GM12878 (cell line): ENCODE results near the gene PRR22. TPM values are rescaled to one million over a fixed set of nuclear protein-coding genes. Genes with fewer than 3 reads are reported as not detected.

ENCODE experiments used
- ATAC-seq: fragments of 200-7000 bp; cut with Tn5 transposase; 3 replicates; pipeline ENCODE4 v1.9.1; 2020; ENCODE audit warnings: mild to moderate bottlenecking, moderate library complexity
- BruUV-seq: library from RNA; stranded (reverse); fragments of 400-500 nt; replicated peaks from 2 replicates; lab custom pipeline; 2021; lab: Mats Ljungman, UMichigan
- CTCF ChIA-PET: fragments of 300-600 bp; sonication (Branson Sonifier 250); formaldehyde crosslinking; extraction: SDS; loops from one replicate; lab custom pipeline; 2021; ENCODE audit warnings: inconsistent platforms; lab: Yijun Ruan, JAX
- POLR2A ChIA-PET: fragments of 350-600 bp; formaldehyde crosslinking; extraction: SDS; loops from one replicate; lab custom pipeline; 2021; ENCODE audit warnings: inconsistent platforms; lab: Charles Lee
- RAD21 ChIA-PET: fragments of 300-600 bp; sonication (Branson Sonifier 250); formaldehyde crosslinking; loops from one replicate; lab custom pipeline; 2023; ENCODE audit warnings: antibody characterized with exemption; ENCODE audit not compliant: unreplicated experiment; lab: Charles Lee
- SMC1A ChIA-PET: fragments of 300-600 bp; sonication (Branson Sonifier 250); formaldehyde crosslinking; loops from one replicate; lab custom pipeline; 2023; ENCODE audit not compliant: unreplicated experiment, uncharacterized antibody; lab: Charles Lee
- DNase-seq: peaks from one replicate; pipeline ENCODE4 v3.0.0-alpha.2; 2011; ENCODE audit warnings: low read depth, low spot score
- FAIRE-seq: peaks from 3 replicates; lab custom pipeline; 2011; peaks lifted over from hg19 to GRCh38; lab: Jason Lieb, UNC
- H2AFZ ChIP-seq: 2 replicates; pipeline ENCODE4 v1.6.0; 2011; ENCODE audit warnings: low read depth, low read length, control low read depth; ENCODE audit not compliant: control insufficient read depth
- H3K27ac ChIP-seq: 2 replicates; pipeline ENCODE4 v1.5.1; 2011; ENCODE audit warnings: control low read depth; ENCODE audit not compliant: control insufficient read depth, insufficient read depth
- H3K27me3 ChIP-seq, 2 experiments: replicated peaks in 1 of 2; 2 replicates each; pipeline versions ENCODE4 v1.6.0 to v1.6.1; 2011; ENCODE audit warnings: low read length in 1 of 2; ENCODE audit not compliant: control insufficient read depth in 2 of 2, insufficient read depth in 2 of 2
- H3K36me3 ChIP-seq, 2 experiments: 2 replicates each; pipeline ENCODE4 v1.5.1; 2011; ENCODE audit warnings: low read length in 1 of 2; ENCODE audit not compliant: control insufficient read depth in 2 of 2, insufficient read depth in 2 of 2
- H3K4me1 ChIP-seq: 2 replicates; pipeline ENCODE4 v1.6.1; 2011; ENCODE audit warnings: mild to moderate bottlenecking, low read length, moderate library complexity, mixed read lengths; ENCODE audit not compliant: control insufficient read depth, insufficient read depth
- H3K4me2 ChIP-seq: 2 replicates; pipeline ENCODE4 v1.6.0; 2011; ENCODE audit warnings: control low read depth; ENCODE audit not compliant: control insufficient read depth, insufficient read depth
- H3K4me3 ChIP-seq: fragments of 200-600 bp; sonication (generic); 2 replicates; pipeline ENCODE4 v1.5.1; 2016
- H3K79me2 ChIP-seq: 2 replicates; pipeline ENCODE4 v1.6.0; 2011; ENCODE audit warnings: low read length; ENCODE audit not compliant: control insufficient read depth, insufficient read depth
- H3K9ac ChIP-seq: 2 replicates; pipeline ENCODE4 v1.8.0; 2011; ENCODE audit warnings: low read length, control low read depth, mixed read lengths; ENCODE audit not compliant: control insufficient read depth, insufficient read depth
- H3K9me3 ChIP-seq: replicated peaks from 3 replicates; pipeline ENCODE4 v1.5.1; 2011; ENCODE audit warnings: mild to moderate bottlenecking, low read length; ENCODE audit not compliant: control insufficient read depth, insufficient read depth
- H4K20me1 ChIP-seq: 2 replicates; pipeline ENCODE4 v1.6.0; 2011; ENCODE audit not compliant: control insufficient read depth, insufficient read depth
- E4F1 ChIP-seq: fragments of 450-650 bp; IDR thresholded peaks from 2 replicates; pipeline ENCODE4 v1.6.1; 2018; ENCODE audit warnings: borderline replicate concordance, mild to moderate bottlenecking; ENCODE audit not compliant: partially characterized antibody
- FOXK2 ChIP-seq: fragments of 450-650 bp; IDR thresholded peaks from 2 replicates; pipeline ENCODE4 v1.6.1; 2017; ENCODE audit warnings: mild to moderate bottlenecking, moderate library complexity
- FOXM1 ChIP-seq: IDR thresholded peaks from 2 replicates; pipeline ENCODE4 v1.6.1; 2012; ENCODE audit warnings: low read depth, mild to moderate bottlenecking, inconsistent platforms, low read length, moderate library complexity
- GABPA ChIP-seq: IDR thresholded peaks from 2 replicates; pipeline ENCODE4 v1.6.1; 2014; ENCODE audit warnings: antibody characterized with exemption, low read depth, mild to moderate bottlenecking, inconsistent platforms
- KDM1A ChIP-seq: fragments of 200-600 bp; sonication (generic); IDR thresholded peaks from 2 replicates; pipeline ENCODE4 v1.6.1; 2016; ENCODE audit warnings: borderline replicate concordance
- MEF2B ChIP-seq: fragments of 450-650 bp; IDR thresholded peaks from 2 replicates; pipeline ENCODE4 v1.6.1; 2018; ENCODE audit warnings: mild to moderate bottlenecking, moderate library complexity; ENCODE audit not compliant: partially characterized antibody, poor library complexity, severe bottlenecking
- PML ChIP-seq: IDR thresholded peaks from 2 replicates; pipeline ENCODE4 v1.6.1; 2012; ENCODE audit warnings: low read length, inconsistent platforms
- POLR2AphosphoS5 ChIP-seq: IDR thresholded peaks from 2 replicates; pipeline ENCODE4 v1.6.1; 2011; ENCODE audit warnings: mild to moderate bottlenecking, low read length, inconsistent platforms
- SMARCA5 ChIP-seq: fragments of 450-650 bp; IDR thresholded peaks from 2 replicates; pipeline ENCODE4 v1.6.1; 2017; ENCODE audit warnings: mild to moderate bottlenecking
- YBX1 ChIP-seq: fragments of 450-650 bp; IDR thresholded peaks from 2 replicates; pipeline ENCODE4 v1.6.1; 2016; ENCODE audit warnings: antibody characterized with exemption
- WGBS: methylation state at CpG from one replicate; pipeline ENCODE4 v1.1.6; 2016; ENCODE audit warnings: low lambda C conversion rate; ENCODE audit not compliant: insufficient replicate concordance, insufficient coverage; ENCODE audit errors: missing lambda C conversion rate; 5-methylcytosine and 5-hydroxymethylcytosine counted together
- in situ Hi-C: fragments of 300-500 bp; cut with MboI; formaldehyde crosslinking; loops from 9 replicates; pipeline ENCODE4 v1.14.3; 2018; ENCODE audit warnings: mixed read lengths
- intact Hi-C: fragments of 100-400 bp; cut with micrococcal nuclease; formaldehyde crosslinking; loops from one replicate; pipeline ENCODE4 v1.14.2; 2022; ENCODE audit not compliant: unreplicated experiment
- polyA plus RNA-seq, 11 experiments: library from polyadenylated mRNA; depleted of rRNA in 4 of 11; unstranded in 6 of 11; stranded (reverse) in 5 of 11; fragments of >200 nt; fragmentation: Nextera tagmentation in 4 of 11; fragmentation: Illumina TruSeq in 1 of 11; extraction: Ambion mirVana in 4 of 11; extraction: Trizol in 1 of 11; gene quantifications; 1 replicate in 1 of 11; 2 replicates in 10 of 11; pipeline versions ENCODE4 v1.2.1 to v1.2.3, GENCODE V29; 2011 to 2016; ENCODE audit warnings: inconsistent platforms in 2 of 11, missing spikeins in 2 of 11, low read depth in 1 of 11
- total RNA-seq, 4 experiments: library from RNA; depleted of rRNA in 3 of 4; stranded (reverse); fragments of >200 nt in 3 of 4; fragmentation: Illumina TruSeq in 1 of 4; extraction: Trizol in 1 of 4; gene quantifications; 2 replicates each; pipeline versions ENCODE4 v1.2.1 to v1.2.3, GENCODE V29; 2013 to 2021

Gene PRR22
- total and polyA plus RNA-seq, 10 of the 15 experiments (the other 5 are each of a cell fraction or from before 2014, with no cell fraction given): 0.31 to 4.4 (median 1.3) TPM; not detected in 2

GRCh38 chr19:5806905-5807304, 22.4 kb upstream of the PRR22 start:
- no peak for TF ChIP-seq POLR2AphosphoS5
- no peak for TF ChIP-seq MEF2B
- TF ChIP-seq FOXM1: no peak
- no peak for TF ChIP-seq SMARCA5
- TF ChIP-seq E4F1: no peak
- no peak for TF ChIP-seq PML
- no peak for TF ChIP-seq KDM1A
- TF ChIP-seq GABPA: no peak
- TF ChIP-seq FOXK2: no peak
- no peak for TF ChIP-seq YBX1
- H3K4me1 ChIP-seq: peaks cover 7% of the 10 kb centered on the region
- no peaks in the 10 kb centered on the region for H3K36me3 ChIP-seq
- RAD21 ChIA-PET: no interaction called here
- H3K9ac ChIP-seq: no peak overlapping the region
- no peak overlapping the region for H3K4me2 ChIP-seq
- POLR2A ChIA-PET: no interaction called here
- in situ Hi-C loops: loop anchor here (5.0 kb wide), 1 partner anchor 215 kb away; no protein-coding TSS in a partner anchor
- H2AFZ ChIP-seq: no peak overlapping the region
- SMC1A ChIA-PET: no interaction called here
- no peaks in the 10 kb centered on the region for H3K79me2 ChIP-seq
- intact Hi-C loops: loop anchor here (10.0 kb wide), 1 partner anchor 218 kb away; no protein-coding TSS in a partner anchor
- BruUV-seq: no TSS peak
- DNase-seq (no peak), ATAC-seq (no peak), FAIRE-seq (no peak)
- 77% methylated on average over 5 of the region's 5 CpGs for WGBS
- no peak overlapping the region for H3K4me3 ChIP-seq
- no peak overlapping the region for H3K27ac ChIP-seq
- no peaks in the 10 kb centered on the region for H3K9me3 ChIP-seq
- no peaks in the 10 kb centered on the region; a peak in 2 of 4 replicates for H3K27me3 ChIP-seq
- H4K20me1 ChIP-seq: no peaks in the 10 kb centered on the region
- CTCF ChIA-PET: interaction anchor here (0.7 kb wide), 1 partner anchor 215 kb away, joined by 3 read pairs; no protein-coding TSS in a partner anchor
